Measurements from ENCODE around the gene MED31. TPM values are rescaled to one million over a fixed set of nuclear protein-coding genes. Genes with fewer than 3 reads are reported as not detected.
"Not testable (repeated sequence)": the region's sequence is repeated elsewhere in the genome, so short reads cannot be mapped to it uniquely, and the experiment has no call there.

Gene MED31
- total RNA-seq, 1 donor from 2014 or later = 12.7 TPM

- Mint-ChIP-seq H3K36me3 (ENCODE audit: unreplicated experiment) (no peaks in the 10 kb centered on the region), H3K9me3 (ENCODE audit: unreplicated experiment) (no peaks in the 10 kb centered on the region), H3K4me3 (ENCODE audit: unreplicated experiment) (no peak overlapping the region), H3K27me3 (ENCODE audit: unreplicated experiment) (no peaks in the 10 kb centered on the region), H3K4me1 (ENCODE audit: low read depth, unreplicated experiment) (no peaks in the 10 kb centered on the region), H3K27ac (ENCODE audit: unreplicated experiment) (no peak overlapping the region)
- no peak for TF ChIP-seq CTCF (IDR thresholded peaks at IDR 0.05; ENCODE audit: partially characterized antibody, unreplicated experiment)
- no peak for DNase-seq
Observed at GRCh38 chr17:6596941-6597340, 54.5 kb downstream of the MED31 start.

- no peaks in the 10 kb centered on the region for H3K36me3 Mint-ChIP-seq (ENCODE audit: unreplicated experiment)
- H3K27me3 Mint-ChIP-seq (ENCODE audit: unreplicated experiment) = no peaks in the 10 kb centered on the region
- no peaks in the 10 kb centered on the region for H3K9me3 Mint-ChIP-seq (ENCODE audit: unreplicated experiment)
- H3K4me1 Mint-ChIP-seq (ENCODE audit: low read depth, unreplicated experiment) = no peaks in the 10 kb centered on the region
- no peak for TF ChIP-seq CTCF (IDR thresholded peaks at IDR 0.05; ENCODE audit: partially characterized antibody, unreplicated experiment)
- H3K27ac Mint-ChIP-seq (ENCODE audit: unreplicated experiment) = no peak overlapping the region
- H3K4me3 Mint-ChIP-seq (ENCODE audit: unreplicated experiment) = no peak overlapping the region
- DNase-seq = no peak
Observed at GRCh38 chr17:6596511-6596910, 54.9 kb downstream of the MED31 start.

- Mint-ChIP-seq H3K4me1 (ENCODE audit: low read depth, unreplicated experiment) (no peaks in the 10 kb centered on the region), H3K4me3 (ENCODE audit: unreplicated experiment) (no peak overlapping the region), H3K9me3 (ENCODE audit: unreplicated experiment) (no peaks in the 10 kb centered on the region), H3K36me3 (ENCODE audit: unreplicated experiment) (no peaks in the 10 kb centered on the region), H3K27ac (ENCODE audit: unreplicated experiment) (no peak overlapping the region), H3K27me3 (ENCODE audit: unreplicated experiment) (no peaks in the 10 kb centered on the region)
- no peak for TF ChIP-seq CTCF (IDR thresholded peaks at IDR 0.05; ENCODE audit: partially characterized antibody, unreplicated experiment)
- DNase-seq = no peak
Observed at GRCh38 chr17:6596081-6596480, 55.3 kb downstream of the MED31 start.

GRCh38 chr17:6593371-6593770 lies 58.0 kb downstream of the MED31 start:
- not testable (repeated sequence) for H3K9me3 Mint-ChIP-seq (ENCODE audit: unreplicated experiment); H3K27me3 Mint-ChIP-seq (ENCODE audit: unreplicated experiment); H3K27ac Mint-ChIP-seq (ENCODE audit: unreplicated experiment); H3K36me3 Mint-ChIP-seq (ENCODE audit: unreplicated experiment); H3K4me3 Mint-ChIP-seq (ENCODE audit: unreplicated experiment); DNase-seq; H3K4me1 Mint-ChIP-seq (ENCODE audit: low read depth, unreplicated experiment)

Small RNAs within 50 kb of the gene (microRNA-seq; reads per million reads assigned to microRNA genes)
- not detected for gene MIR4520-1 (ENCODE audit: unreplicated experiment)
- gene MIR4520-2 (ENCODE audit: unreplicated experiment) = not detected

Other genes with a start within 250 kb of the MED31 start
- 0.76 TPM for gene AIPL1, start 216.5 kb downstream of the MED31 start, total RNA-seq (ENCODE audit: unreplicated experiment)
- gene PIMREG, start 207.2 kb downstream of the MED31 start, total RNA-seq (ENCODE audit: unreplicated experiment) = 28.4 TPM
- gene PITPNM3, start 95.0 kb downstream of the MED31 start, total RNA-seq (ENCODE audit: unreplicated experiment) = 1.4 TPM
- gene KIAA0753, start 10.9 kb downstream of the MED31 start, total RNA-seq (ENCODE audit: unreplicated experiment) = 25.6 TPM
- 89.5 TPM for gene TXNDC17, start 10.5 kb downstream of the MED31 start, total RNA-seq (ENCODE audit: unreplicated experiment)
- 4.6 TPM for gene C17orf100, start 157 bp upstream of the MED31 start, total RNA-seq (ENCODE audit: unreplicated experiment)
- not detected for gene SLC13A5, start 61.8 kb upstream of the MED31 start, total RNA-seq (ENCODE audit: unreplicated experiment)
- not detected for gene XAF1, start 104.4 kb upstream of the MED31 start, total RNA-seq (ENCODE audit: unreplicated experiment)
- gene FBXO39, start 124.6 kb upstream of the MED31 start, total RNA-seq (ENCODE audit: unreplicated experiment) = not detected
- not detected for gene TEKT1, start 180.1 kb upstream of the MED31 start, total RNA-seq (ENCODE audit: unreplicated experiment)

All from glutamatergic neuron (in vitro differentiated cells).